Thymus (tissue), 11 donors: ENCODE measurements around the gene MPPED2. TPM values are rescaled to one million over a fixed set of nuclear protein-coding genes. Genes with fewer than 3 reads are reported as not detected.
A peak's percentile ranks its signal among the peaks of the same experiment; 100 is the strongest.

ENCODE experiments used
- DNase-seq, 9 donors: peaks; one replicate each; pipeline ENCODE4 v3.0.0-alpha.2; 2013; ENCODE audit warnings: low spot score in 9 of 9, low read depth in 6 of 9, missing footprints in 1 of 9
- H3K27ac ChIP-seq, 2 donors: one replicate each; pipeline ENCODE4 v1.5.1; 2013; ENCODE audit warnings: control low read depth in 1 of 2, low read depth in 1 of 2, low read length in 1 of 2, mild to moderate bottlenecking in 1 of 2, moderate library complexity in 1 of 2
- H3K27me3 ChIP-seq, 2 donors: one replicate each; pipeline ENCODE4 v1.5.1; 2013; ENCODE audit warnings: low read length in 1 of 2; ENCODE audit not compliant: control insufficient read depth in 2 of 2, insufficient read depth in 1 of 2
- H3K36me3 ChIP-seq, 2 donors: one replicate each; pipeline ENCODE4 v1.5.1; 2013; ENCODE audit warnings: low read length in 1 of 2, mild to moderate bottlenecking in 1 of 2, moderate library complexity in 1 of 2; ENCODE audit not compliant: control insufficient read depth in 2 of 2, insufficient read depth in 2 of 2
- H3K4me1 ChIP-seq, 2 donors: one replicate each; pipeline ENCODE4 v1.5.1; 2013; ENCODE audit warnings: low read length in 2 of 2; ENCODE audit not compliant: control insufficient read depth in 2 of 2, insufficient read depth in 2 of 2
- H3K4me3 ChIP-seq, 2 donors: one replicate each; pipeline ENCODE4 v1.5.1; 2013; ENCODE audit warnings: low read length in 2 of 2, control low read depth in 1 of 2, mild to moderate bottlenecking in 1 of 2
- H3K9me3 ChIP-seq, 2 donors: one replicate each; pipeline ENCODE4 v1.5.1; 2013; ENCODE audit warnings: low read length in 1 of 2, mild to moderate bottlenecking in 1 of 2; ENCODE audit not compliant: control insufficient read depth in 2 of 2, insufficient read depth in 1 of 2
- WGBS: extraction: QIAGEN DNeasy Blood & Tissue Kit; methylation state at CpG from one replicate; pipeline ENCODE4 v1.1.7; 2013; 5-methylcytosine and 5-hydroxymethylcytosine counted together
- polyA plus RNA-seq: library from polyadenylated mRNA; stranded (reverse); fragments of 200-250 nt; gene quantifications from one replicate; pipeline ENCODE4 v1.2.3, GENCODE V29; 2013
- total RNA-seq: library from RNA; stranded (reverse); fragments of 120-200 nt; gene quantifications from one replicate; pipeline ENCODE4 v1.2.4, GENCODE V29; 2013
- donor health status: healthy.

Gene MPPED2
- total and polyA plus RNA-seq, 2 donors = 1.1 to 6.2 TPM

DNA sequence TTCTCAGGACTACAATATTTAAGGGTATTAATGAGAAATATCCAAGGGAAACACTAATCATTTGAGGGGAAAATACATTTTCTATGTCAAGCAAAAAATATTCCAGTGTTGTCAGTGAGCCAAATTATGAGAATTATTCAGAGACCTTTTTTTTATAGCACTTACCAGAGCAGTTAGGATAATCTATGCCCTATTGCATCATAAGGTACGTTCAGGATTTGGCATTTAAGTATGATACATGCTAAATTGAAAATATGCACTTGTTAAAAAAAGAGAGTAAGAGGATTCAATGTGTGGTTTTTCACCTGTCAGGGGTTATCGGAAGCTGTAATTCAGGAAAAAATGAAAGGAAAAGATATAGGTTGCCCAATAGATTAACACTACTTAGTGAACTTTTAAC lies 17.2 kb upstream of the MPPED2 start:
- Histone ChIP-seq H3K27me3 (no peaks in the 10 kb centered on the region), H3K36me3 (no peaks in the 10 kb centered on the region), H3K4me1 (no peaks in the 10 kb centered on the region), H3K27ac (no peak overlapping the region), H3K4me3 (no peak overlapping the region), H3K9me3 (no peaks in the 10 kb centered on the region)
- 90% methylated on average over 2 of the region's 2 CpGs for WGBS
- DNase-seq = no peak

DNA sequence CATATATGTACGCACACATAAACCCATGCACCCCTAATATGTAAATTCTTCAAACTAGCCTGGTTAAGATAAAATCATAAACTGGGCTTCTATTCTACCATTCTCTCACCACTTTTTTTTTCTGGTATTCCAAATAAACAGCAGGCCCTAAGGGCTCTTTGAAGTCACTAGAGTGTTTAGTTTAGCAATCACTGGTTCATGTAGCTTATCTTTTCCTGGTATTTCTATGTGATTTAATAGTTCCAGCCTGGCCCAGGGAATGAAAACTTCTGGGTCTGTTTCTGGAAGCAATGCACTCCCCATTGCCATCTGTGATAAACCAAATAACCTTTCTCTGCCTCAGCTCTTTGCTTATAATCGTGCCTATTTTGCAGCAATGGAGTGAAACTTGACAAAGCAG lies 10.7 kb upstream of the MPPED2 start:
- H3K4me3 ChIP-seq = no peak overlapping the region
- 87% methylated on average over 2 of the region's 2 CpGs for WGBS

DNA sequence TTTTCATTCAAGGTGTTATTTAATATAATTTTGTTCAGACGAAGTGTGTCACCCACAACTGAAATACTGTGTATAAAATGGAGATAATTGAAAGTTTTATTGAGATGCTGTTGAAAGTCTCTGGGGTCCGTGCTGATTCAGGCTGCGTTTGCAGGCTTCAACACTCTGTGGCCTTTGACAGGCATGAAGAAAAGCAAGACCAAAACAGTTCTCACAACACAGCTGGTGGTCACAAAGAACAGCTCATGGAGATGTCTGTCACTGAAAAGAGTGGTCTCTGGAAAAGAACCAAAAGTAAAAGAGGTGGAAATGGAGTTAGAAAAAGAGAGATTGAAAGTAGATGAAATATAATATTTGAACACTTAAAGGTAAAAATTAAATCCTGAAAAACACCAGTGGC lies 9.8 kb upstream of the MPPED2 start:
- H3K4me1 ChIP-seq = no peaks in the 10 kb centered on the region
- no peaks in the 10 kb centered on the region for H3K27me3 ChIP-seq
- no peak overlapping the region for H3K27ac ChIP-seq
- H3K4me3 ChIP-seq = no peak overlapping the region
- no peaks in the 10 kb centered on the region for H3K9me3 ChIP-seq
- 95% methylated on average over 3 of the region's 3 CpGs for WGBS
- no peak for DNase-seq
- H3K36me3 ChIP-seq = no peaks in the 10 kb centered on the region

More for the DNA sequence above, 10.7 kb upstream of the MPPED2 start:
- H3K4me1 ChIP-seq = no peaks in the 10 kb centered on the region
- no peaks in the 10 kb centered on the region for H3K27me3 ChIP-seq
- H3K9me3 ChIP-seq = no peaks in the 10 kb centered on the region
- no peak overlapping the region for H3K27ac ChIP-seq
- DNase-seq = no peak
- H3K36me3 ChIP-seq = no peaks in the 10 kb centered on the region

DNA sequence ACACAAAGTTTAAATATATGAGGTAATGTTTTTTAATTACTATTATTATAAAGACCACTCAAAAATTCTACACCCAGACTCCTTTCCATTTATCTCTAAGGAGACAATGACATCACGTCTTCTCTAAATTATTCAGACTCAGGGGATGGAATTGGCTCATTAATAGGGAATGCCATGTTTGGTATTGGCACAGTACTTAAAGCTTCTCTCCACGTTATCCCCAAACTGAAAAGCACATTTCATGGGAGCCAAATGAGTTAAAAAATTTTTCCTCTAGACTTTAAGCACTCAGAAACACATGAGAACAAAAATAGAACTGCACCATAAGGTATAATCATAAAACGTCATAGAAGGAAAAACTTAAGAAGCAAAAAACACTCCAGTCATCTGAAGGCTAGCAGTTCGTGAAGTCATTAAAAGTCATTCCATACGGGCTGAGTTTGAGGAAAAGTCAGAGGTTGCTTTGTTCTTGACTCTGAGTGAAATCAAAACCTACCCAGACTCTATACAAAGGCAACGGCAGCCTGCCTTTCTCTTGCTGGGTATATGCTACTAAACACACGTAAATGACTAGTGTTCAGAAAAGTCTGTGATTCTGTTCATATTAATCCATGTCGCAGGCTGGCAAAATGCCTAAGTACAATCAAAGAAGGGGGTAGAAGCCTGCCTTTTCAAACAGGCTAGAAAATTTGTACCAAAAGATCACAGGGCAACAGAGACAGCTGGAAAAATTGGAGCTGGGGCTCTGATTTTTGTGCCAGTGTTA lies 8.7 kb upstream of the MPPED2 start:
- WGBS = 94% methylated on average over 8 of the region's 8 CpGs
- H3K9me3 ChIP-seq = no peaks in the 10 kb centered on the region
- no peak overlapping the region for H3K4me3 ChIP-seq
- H3K27ac ChIP-seq = no peak overlapping the region
- no peaks in the 10 kb centered on the region for H3K4me1 ChIP-seq
- H3K27me3 ChIP-seq = no peaks in the 10 kb centered on the region
- no peaks in the 10 kb centered on the region for H3K36me3 ChIP-seq
- no peak for DNase-seq

DNA sequence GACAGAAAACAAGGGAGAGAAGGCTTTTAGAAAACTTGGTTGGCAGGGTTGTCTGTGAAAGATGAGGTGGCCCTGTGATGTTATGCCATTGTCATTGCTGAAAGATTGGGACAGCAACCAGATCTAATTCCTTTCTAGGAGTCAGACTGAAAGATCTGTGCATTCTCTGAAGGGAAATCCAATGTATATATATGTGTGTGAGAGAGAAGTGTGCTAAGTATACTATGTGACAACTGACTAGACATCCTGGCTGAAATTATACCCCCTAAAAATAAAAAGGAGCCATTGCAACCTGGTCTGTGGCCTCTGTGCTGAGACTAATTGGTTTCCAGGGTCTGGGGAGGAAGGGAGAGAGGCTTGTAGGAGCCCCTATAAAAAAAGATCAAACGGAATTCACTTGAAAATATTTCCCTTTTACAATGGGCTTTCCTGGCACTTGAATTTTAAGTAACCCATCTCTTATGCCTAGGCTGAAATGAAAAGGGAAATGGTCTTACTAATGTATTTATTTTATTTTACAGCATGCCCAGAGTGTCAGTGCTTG lies 1.2 kb upstream of the MPPED2 start:
- Histone ChIP-seq H3K9me3 (peaks cover 0 to 3% of the 10 kb centered on the region in 2 donors), H3K36me3 (no peaks in the 10 kb centered on the region), H3K27ac (no peak overlapping the region), H3K27me3 (peaks cover 17 to 56% of the 10 kb centered on the region in 2 donors), H3K4me1 (peaks cover 14 to 23% of the 10 kb centered on the region in 2 donors), H3K4me3 (no peak overlapping the region)
- DNase-seq = no peak
- 78% methylated on average over 1 of the region's 1 CpG for WGBS

DNA sequence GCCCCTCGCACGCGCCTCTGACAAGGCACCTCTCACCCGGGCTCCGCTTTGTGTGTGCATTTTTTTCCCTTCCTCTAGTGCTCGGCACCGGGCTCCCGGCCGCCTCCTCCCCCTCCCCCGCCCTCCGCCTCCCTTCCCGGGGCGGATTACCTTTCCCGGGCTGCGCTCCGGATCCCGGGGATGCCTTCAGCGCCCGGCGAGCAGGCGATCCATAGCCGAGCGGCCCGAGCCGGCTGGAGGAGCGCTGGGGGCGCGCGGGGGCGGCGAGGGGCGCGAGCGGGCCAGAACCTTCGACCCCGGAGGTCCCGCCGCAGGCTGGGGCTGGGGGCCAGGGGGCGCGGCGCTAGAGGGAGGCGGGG lies 282 bp downstream of the MPPED2 start:
- peak in 2 of 9 donors; percentile 6 to 44 for DNase-seq
- WGBS = under 1% methylated on average over 42 of the region's 42 CpGs
- Histone ChIP-seq H3K36me3 (no peaks in the 10 kb centered on the region), H3K27me3 (peaks cover 17 to 56% of the 10 kb centered on the region in 2 donors), H3K27ac (no peak overlapping the region), H3K4me3 (peak overlapping the region; percentile 45 to 67), H3K9me3 (peaks cover 0 to 3% of the 10 kb centered on the region in 2 donors), H3K4me1 (peaks cover 14 to 23% of the 10 kb centered on the region in 2 donors)

DNA sequence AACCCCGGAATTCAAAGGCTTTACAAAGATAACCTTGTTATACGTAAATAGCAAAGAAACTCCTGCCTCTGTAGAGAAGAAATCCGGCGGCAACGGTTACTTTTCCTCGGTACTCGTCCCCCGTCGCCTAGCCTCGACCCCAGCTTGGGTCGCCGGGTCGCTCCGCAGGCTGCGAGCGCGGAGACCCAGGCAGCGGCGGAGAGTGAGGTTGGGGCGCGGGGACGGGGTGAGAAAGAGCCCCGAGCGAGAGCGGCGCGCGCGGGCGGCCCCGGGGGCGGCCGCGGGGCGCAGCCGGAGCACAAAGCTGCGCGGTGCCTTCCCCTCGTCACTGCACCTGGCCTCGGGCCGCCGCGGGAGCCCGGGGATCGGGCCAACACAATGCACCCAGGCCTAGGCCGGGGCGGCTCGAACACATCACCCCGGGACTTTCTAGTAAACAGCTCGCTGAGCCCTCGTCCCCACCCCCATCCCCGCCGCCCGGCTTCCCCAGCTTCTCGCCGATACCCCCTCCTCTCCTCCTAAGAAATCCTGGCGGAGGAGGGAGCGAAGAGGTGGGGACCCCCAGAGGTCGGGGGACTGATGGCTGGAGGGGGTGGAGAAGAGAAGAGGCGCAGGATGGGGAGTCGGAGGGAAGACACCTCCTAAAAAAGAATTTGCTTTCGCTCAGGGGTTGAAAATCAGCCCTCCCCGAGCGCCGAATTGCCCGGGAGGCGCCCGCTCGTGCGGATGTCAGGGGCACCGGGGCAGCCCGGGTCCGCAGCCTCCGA lies 845 bp downstream of the MPPED2 start:
- under 1% methylated on average over 74 of the region's 74 CpGs for WGBS
- DNase-seq = peak in 2 of 9 donors; percentile 11 to 44
- Histone ChIP-seq H3K4me3 (peak overlapping the region; percentile 45 to 67), H3K4me1 (peaks cover 14 to 23% of the 10 kb centered on the region in 2 donors), H3K27me3 (peaks cover 17 to 56% of the 10 kb centered on the region in 2 donors), H3K9me3 (peaks cover 0 to 3% of the 10 kb centered on the region in 2 donors), H3K36me3 (no peaks in the 10 kb centered on the region), H3K27ac (no peak overlapping the region)

DNA sequence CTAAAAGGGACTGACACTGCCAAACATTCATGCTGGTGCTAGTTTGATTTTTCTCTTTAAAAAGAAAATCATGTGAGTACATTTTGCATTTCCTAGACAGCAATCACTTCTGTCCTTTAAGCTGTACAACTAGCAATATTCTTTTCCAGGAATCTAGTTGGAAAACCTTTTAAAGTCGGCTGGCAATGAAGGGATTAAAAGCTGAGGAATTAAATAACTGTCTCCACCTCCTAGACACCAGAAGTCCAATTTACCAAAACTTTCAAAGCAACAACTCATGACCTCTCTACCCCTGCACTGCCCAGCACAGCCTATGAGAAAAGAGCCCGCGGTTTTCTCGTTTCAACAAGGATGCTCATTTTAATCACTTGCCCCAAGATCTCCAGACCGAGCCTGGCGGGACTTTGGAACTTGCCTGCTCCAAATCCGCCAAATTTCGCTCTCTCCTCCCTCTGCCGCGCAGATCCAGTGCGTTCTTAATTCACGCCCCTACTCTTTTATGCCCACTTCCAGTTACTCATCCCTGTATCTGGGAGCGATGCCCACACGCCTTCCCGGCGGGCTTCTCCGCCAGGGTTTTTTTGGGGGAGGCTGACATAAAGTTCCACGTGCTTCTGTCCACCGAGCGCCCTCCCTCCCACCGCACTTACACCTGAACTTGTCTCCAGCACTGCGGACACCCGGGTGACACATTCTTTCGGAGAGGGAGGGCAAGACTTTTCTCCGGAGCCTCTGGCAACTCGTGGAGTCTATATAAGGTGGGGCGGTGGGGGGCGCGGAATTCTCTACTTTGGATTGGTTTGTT lies 2.5 kb downstream of the MPPED2 start:
- H3K27me3 ChIP-seq = peaks cover 17 to 53% of the 10 kb centered on the region in 2 donors
- no peaks in the 10 kb centered on the region for H3K36me3 ChIP-seq
- peak in 1 of 9 donors; percentile 9 for DNase-seq
- peaks cover 0 to 3% of the 10 kb centered on the region in 2 donors for H3K9me3 ChIP-seq
- peaks cover 14 to 23% of the 10 kb centered on the region in 2 donors for H3K4me1 ChIP-seq
- H3K27ac ChIP-seq = no peak overlapping the region
- 69% methylated on average over 29 of the region's 29 CpGs for WGBS
- peak overlapping the region in 1 of 2 donors; percentile 67 for H3K4me3 ChIP-seq
